Left ventricle myocardium inferior (tissue), 1 donor: ENCODE data around the gene IGFALS. TPM values are rescaled to one million over a fixed set of nuclear protein-coding genes. Genes with fewer than 3 reads are reported as not detected.

ENCODE experiments used
- DNase-seq: peaks from one replicate; pipeline ENCODE4 v3.0.0-alpha.2; 2020
- H3K27ac ChIP-seq: fragments of 200-600 bp; replicated peaks from 2 replicates; pipeline ENCODE4 v1.8.0; 2021
- H3K27me3 ChIP-seq: fragments of 200-600 bp; 2 replicates; pipeline ENCODE4 v1.8.0; 2021; ENCODE audit warnings: low read depth
- H3K36me3 ChIP-seq: fragments of 200-600 bp; 2 replicates; pipeline ENCODE4 v1.8.0; 2021
- H3K4me1 ChIP-seq: fragments of 200-600 bp; 2 replicates; pipeline ENCODE4 v1.8.0; 2021
- H3K4me3 ChIP-seq: fragments of 200-600 bp; 2 replicates; pipeline ENCODE4 v1.8.0; 2021; ENCODE audit warnings: mild to moderate bottlenecking, moderate library complexity
- H3K9me3 ChIP-seq: fragments of 200-600 bp; replicated peaks from 2 replicates; pipeline ENCODE4 v1.8.0; 2021
- intact Hi-C: fragments of 100-400 bp; cut with micrococcal nuclease; formaldehyde crosslinking; loops from one replicate; pipeline ENCODE4 v1.11.0; 2022
- total RNA-seq: library from RNA; stranded (reverse); fragmentation: NEBNext Ultra II Directional; extraction: Animal tissue kit (Norgen Biotek cat#: 25700); gene quantifications from one replicate; pipeline ENCODE4 v1.2.1, GENCODE V29; 2021
- TF ChIP-seq, protein P1 (sequence below): fragments of 200-600 bp; IDR thresholded peaks from 2 replicates; pipeline ENCODE4 v1.8.0; 2021; ENCODE audit warnings: antibody characterized with exemption, mild to moderate bottlenecking, borderline replicate concordance
- donor health status: DM: no; HTN: yes; CAD: no; lungs with severe emphysema.

The IGFALS gene
- total RNA-seq, 1 donor from 2014 or later: not detected

DNA sequence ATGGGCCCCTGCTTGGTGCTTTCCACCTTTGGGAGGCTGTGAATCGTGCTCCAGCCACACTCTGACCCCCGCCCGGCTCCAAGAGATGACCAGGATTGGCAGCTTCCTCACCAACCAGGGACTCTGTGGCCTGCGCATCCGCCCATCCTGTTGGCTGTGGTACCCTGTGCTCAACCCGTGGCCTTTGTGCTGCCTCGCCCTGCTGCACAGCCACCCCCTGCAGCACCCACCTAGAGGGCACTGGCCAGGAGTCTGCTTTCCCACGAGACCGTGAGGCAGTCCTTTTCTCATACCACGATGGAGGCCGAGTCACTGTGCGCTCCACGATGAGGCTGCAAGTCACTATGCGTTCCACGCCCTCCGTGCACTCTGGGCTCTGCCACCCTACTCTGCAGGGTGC is 41.6 kb downstream of the IGFALS start:
- TF ChIP-seq, protein P1, sequence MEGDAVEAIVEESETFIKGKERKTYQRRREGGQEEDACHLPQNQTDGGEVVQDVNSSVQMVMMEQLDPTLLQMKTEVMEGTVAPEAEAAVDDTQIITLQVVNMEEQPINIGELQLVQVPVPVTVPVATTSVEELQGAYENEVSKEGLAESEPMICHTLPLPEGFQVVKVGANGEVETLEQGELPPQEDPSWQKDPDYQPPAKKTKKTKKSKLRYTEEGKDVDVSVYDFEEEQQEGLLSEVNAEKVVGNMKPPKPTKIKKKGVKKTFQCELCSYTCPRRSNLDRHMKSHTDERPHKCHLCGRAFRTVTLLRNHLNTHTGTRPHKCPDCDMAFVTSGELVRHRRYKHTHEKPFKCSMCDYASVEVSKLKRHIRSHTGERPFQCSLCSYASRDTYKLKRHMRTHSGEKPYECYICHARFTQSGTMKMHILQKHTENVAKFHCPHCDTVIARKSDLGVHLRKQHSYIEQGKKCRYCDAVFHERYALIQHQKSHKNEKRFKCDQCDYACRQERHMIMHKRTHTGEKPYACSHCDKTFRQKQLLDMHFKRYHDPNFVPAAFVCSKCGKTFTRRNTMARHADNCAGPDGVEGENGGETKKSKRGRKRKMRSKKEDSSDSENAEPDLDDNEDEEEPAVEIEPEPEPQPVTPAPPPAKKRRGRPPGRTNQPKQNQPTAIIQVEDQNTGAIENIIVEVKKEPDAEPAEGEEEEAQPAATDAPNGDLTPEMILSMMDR: no peak
- H3K27me3 ChIP-seq: no peaks in the 10 kb centered on the region
- intact Hi-C loops: no loop called here
- H3K9me3 ChIP-seq: no peaks in the 10 kb centered on the region
- no peak overlapping the region for H3K4me3 ChIP-seq
- peaks cover 87% of the 10 kb centered on the region for H3K36me3 ChIP-seq
- no peak for DNase-seq
- H3K4me1 ChIP-seq: no peaks in the 10 kb centered on the region
- no peak overlapping the region for H3K27ac ChIP-seq

DNA sequence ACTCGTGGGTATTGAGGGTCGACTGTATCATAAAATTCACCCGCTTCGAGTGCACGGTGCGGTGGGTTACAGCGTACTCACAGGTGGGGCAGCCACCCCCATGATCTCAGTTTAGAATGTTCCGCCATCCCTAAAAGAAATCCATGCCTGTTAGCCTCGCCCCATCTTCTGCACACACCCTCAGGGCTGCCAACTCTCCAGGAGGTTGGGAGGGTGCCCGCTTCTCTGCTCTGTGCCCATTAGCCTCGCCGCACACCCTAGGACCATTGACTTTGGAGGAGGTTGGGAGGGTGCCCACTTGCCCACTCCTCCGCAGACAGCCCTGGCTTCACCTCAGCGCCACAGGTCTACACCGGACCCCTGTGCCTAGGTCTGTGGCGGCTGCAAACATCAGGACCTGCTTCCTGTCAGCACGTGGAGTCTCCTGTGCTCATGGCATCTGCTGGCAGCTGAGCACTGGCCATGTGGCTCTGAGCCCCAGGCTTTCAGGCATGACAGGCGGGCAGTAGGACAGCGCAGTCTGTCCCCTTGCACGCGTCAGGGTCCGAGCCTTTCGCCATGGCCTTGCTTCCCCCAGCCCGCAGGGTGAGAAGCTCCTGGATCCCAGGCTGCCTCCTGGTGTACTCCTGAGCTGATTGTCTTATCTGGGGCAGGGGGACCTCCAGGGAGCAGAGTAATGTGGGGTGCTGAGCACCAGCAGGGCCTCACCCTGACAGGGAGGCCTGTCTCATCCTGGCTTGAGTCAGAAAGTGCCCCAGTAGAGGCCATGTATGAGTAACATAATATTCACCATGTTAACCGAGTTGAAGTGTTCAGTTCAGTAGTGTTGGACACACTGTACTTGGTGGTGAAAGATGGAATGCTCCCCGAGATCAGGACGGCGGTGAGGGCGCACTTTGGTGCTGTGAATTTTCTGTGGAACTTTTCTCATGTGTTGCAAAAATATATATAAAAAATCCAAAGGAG is 44.1 kb downstream of the IGFALS start:
- Histone ChIP-seq H3K4me1 (no peaks in the 10 kb centered on the region), H3K9me3 (no peaks in the 10 kb centered on the region), H3K27me3 (no peaks in the 10 kb centered on the region), H3K27ac (no peak overlapping the region), H3K4me3 (no peak overlapping the region), H3K36me3 (peaks cover 95% of the 10 kb centered on the region)
- intact Hi-C loops: no loop called here
- TF ChIP-seq, protein P1: no peak
- no peak for DNase-seq

DNA sequence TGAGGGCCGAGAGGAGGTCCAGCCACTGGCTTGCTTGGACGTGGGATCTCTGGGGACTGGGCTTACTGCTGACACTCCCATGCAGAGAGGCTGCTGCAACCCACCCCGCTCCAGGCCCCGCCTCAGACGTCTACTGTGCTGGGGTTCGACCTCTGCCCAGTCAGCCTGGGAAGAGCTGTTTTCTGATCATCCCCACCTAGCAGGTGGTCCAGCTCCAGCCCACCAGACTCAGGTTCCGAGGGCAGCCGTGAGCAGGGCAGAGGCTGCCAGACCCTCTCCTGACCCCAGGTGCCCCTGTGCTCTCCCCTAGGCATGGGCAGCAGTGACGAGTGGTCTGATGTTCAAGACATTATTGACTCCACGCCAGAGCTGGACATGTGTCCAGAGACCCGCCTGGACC is 45.6 kb downstream of the IGFALS start:
- intact Hi-C loops: no loop called here
- TF ChIP-seq, protein P1: no peak
- DNase-seq: no peak
- Histone ChIP-seq H3K9me3 (no peaks in the 10 kb centered on the region), H3K36me3 (peaks cover 94% of the 10 kb centered on the region), H3K4me1 (no peaks in the 10 kb centered on the region), H3K4me3 (no peak overlapping the region), H3K27me3 (no peaks in the 10 kb centered on the region), H3K27ac (no peak overlapping the region)

- Histone ChIP-seq H3K36me3 (peaks cover 83% of the 10 kb centered on the region), H3K4me3 (no peak overlapping the region), H3K9me3 (no peaks in the 10 kb centered on the region), H3K27me3 (no peaks in the 10 kb centered on the region), H3K27ac (no peak overlapping the region), H3K4me1 (no peaks in the 10 kb centered on the region)
- DNase-seq: no peak
- intact Hi-C loops: no loop called here
- TF ChIP-seq, protein P1: no peak
These were observed 46.8 kb downstream of the IGFALS start for GRCh38 chr16:1746693-1747195.

DNA sequence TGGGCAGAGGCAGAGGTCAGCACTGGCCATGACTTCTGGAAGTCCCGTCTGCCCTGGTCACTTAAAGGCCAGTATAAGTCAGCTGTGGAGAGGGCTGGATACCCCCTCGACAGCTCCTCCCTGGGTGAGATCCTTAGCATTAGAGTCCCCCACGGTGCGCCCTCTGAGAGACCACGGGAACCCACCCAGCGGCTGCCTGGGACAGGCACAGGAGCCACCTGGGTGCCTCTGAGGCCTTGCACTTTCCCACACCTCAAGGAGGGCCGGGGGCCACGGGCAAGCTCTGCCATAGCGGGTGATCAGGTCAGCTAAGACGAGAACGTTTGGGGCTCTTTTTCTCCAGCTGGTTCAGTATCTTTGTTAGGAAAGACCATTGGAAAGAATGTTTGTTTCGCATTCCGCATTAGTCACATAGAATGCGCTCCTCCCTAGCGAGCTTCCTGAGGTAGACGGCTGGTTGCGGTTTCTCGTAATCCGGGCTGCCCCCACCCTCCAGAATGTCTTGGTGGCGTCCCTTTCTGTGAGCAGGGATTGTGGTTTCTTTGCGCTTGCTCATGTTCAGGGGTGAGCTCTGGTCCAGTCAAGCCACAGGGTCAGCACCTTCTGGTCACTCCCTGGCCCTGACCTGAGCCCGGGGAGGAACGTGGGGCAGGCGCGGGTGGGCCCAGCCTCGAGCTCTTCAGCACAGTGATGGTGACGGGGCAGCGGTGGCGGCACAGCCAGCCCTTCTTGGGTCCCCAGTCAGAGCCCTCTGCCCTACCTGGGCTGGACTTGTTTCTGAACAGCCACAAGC is 47.4 kb downstream of the IGFALS start:
- no peaks in the 10 kb centered on the region for H3K9me3 ChIP-seq
- H3K27ac ChIP-seq: no peak overlapping the region
- TF ChIP-seq, protein P1: no peak
- H3K36me3 ChIP-seq: peaks cover 80% of the 10 kb centered on the region
- DNase-seq: no peak
- H3K27me3 ChIP-seq: no peaks in the 10 kb centered on the region
- intact Hi-C loops: no loop called here
- H3K4me3 ChIP-seq: no peak overlapping the region
- no peaks in the 10 kb centered on the region for H3K4me1 ChIP-seq
